GM18951 (cell line): ENCODE results near the gene HOATZ.

Experiments
- POLR2A ChIP-seq: IDR thresholded peaks from 4 replicates; pipeline ENCODE4 v1.6.1; 2011; ENCODE audit warnings: mild to moderate bottlenecking; ENCODE audit not compliant: insufficient read length, insufficient read depth; ENCODE audit errors: extremely low read depth
- in situ Hi-C: fragments of 300-500 bp; cut with MboI; formaldehyde crosslinking; loops from one replicate; pipeline ENCODE4 v1.12.0; 2022; ENCODE audit warnings: low sequenced_read_pairs, mixed read lengths, inconsistent platforms; ENCODE audit not compliant: unreplicated experiment

The HOATZ gene

DNA sequence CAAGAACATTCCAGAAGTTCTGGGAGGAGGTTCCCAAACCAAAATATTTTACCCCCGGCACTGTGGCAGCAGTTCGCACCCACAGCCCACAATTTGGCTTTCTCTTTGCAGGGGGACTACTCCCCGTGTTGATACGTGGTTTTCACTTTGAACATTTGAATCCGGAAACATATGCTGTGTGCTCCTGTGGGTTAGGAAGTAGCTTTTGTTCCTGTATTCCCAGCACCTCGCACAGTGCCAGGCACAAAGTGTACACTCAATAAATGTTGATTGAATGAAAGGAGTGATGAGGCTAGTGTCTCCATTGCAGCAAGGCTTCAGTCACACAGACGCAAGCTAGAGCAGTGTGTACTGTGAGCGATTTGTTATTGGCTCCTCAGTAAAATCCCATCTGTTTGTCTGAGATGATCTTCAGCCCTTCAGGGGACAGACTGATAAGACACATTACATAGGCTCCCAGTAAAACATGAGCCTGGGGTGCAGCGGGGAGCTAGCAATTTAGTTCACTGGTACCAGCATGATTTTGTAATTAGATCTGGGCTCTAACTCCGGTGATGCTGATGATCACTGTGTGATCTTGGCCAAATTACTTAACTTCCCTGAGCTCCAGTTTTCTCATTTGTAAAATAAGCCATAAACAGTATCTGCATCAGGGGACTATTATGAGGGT, 28.2 kb downstream of the HOATZ start:
- in situ Hi-C loops, result no loop called here
- no peak for TF ChIP-seq POLR2A

GRCh38 chr11:111548525-111548924, 33.9 kb downstream of the HOATZ start:
- no peak for TF ChIP-seq POLR2A
- in situ Hi-C loops, result no loop called here

GRCh38 chr11:111549196-111549868, 34.8 kb downstream of the HOATZ start:
- TF ChIP-seq POLR2A, result no peak
- in situ Hi-C loops, result no loop called here

DNA sequence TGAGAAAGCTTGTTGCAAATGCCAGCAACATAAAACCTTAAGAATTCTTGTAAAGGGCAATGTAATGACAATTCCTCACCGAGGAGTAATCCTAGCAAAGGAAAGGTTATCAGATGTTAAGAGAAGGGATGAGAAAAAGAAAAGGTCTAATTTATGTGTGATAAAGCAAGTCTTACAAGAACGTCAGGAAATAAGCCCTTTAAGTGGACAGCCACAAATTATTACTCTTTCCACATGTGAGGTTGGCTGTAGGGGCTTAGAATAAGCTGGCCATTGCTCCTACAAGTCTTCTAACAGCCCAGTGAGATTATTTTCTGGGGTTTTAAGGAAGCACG, 35.3 kb downstream of the HOATZ start:
- in situ Hi-C loops, result no loop called here
- TF ChIP-seq POLR2A, result no peak

GRCh38 chr11:111550258-111550657, 35.7 kb downstream of the HOATZ start:
- in situ Hi-C loops, result no loop called here
- TF ChIP-seq POLR2A, result no peak

DNA sequence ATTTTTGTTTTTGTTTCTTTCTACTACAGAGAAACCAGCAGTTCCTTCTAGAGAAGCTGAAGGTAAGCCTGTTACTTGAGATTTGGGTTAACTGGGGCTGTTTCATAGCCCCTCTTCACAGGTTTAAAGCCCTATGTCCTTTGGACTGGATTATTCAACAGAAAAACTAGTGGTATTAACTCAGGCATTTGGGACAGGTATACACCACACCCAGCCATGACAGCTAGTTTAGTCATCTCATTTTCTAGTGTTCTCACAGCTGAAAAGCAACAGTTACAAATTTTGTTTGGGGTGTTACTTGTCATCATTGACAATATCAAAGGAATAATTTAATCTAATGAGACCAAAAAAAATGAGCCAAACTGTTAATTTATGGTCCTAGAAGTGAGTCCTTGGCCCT, 40.0 kb downstream of the HOATZ start:
- in situ Hi-C loops, result no loop called here
- no peak for TF ChIP-seq POLR2A

DNA sequence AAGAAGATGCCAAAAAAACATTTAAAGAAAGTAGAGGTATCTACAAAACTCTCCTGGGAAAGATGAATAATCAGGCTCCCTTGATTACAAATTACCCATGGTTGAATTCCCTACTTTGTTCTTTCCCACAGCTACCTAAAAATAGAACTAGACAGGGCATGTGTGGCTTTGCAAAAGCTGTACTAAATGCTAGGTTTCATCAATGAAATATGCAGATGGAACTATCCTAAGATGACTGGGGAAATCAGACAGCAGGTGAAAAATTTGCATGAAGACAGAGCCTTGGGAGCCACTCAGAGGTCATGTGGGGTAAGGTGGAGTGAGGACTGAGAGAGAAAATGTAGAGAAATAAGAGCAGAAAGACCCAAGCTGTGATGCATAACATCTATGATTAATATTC, 40.7 kb downstream of the HOATZ start:
- TF ChIP-seq POLR2A, result no peak
- in situ Hi-C loops, result no loop called here

GRCh38 chr11:111557425-111558111, 43.0 kb downstream of the HOATZ start:
- no peak for TF ChIP-seq POLR2A
- in situ Hi-C loops, result no loop called here

- in situ Hi-C loops, result no loop called here
- no peak for TF ChIP-seq POLR2A
Observed at GRCh38 chr11:111559800-111560464, 45.4 kb downstream of the HOATZ start.

GRCh38 chr11:111560800-111561199, 46.2 kb downstream of the HOATZ start:
- TF ChIP-seq POLR2A, result no peak
- in situ Hi-C loops, result no loop called here

- in situ Hi-C loops, result no loop called here
- TF ChIP-seq POLR2A, result no peak
Observed at GRCh38 chr11:111561306-111561705, 46.7 kb downstream of the HOATZ start.

DNA sequence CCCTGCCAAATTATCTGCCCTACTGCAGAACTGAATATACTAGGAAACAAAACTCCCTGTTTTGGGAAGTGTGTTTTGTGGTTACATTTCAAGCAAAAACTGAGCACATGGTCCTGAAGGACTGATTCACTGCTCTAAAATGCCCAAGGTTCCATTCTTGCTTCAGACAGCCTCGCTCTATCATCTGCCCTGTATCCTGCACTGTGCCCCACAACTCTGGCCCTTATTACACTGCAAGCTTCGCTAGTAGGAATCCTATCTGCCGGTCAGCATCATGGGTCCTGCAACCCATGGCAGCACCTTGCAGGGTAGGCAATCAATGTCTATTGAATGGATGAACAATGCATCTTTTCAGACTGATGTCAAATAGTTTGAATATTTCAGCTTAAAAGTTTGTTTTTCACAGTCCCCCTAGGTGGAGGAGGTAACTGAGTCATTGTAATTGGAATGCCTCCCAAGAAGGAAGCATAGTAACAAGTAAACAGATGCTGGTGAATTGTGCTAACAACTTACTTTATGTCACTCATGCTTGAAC, 47.3 kb downstream of the HOATZ start:
- TF ChIP-seq POLR2A, result no peak
- in situ Hi-C loops, result no loop called here

- in situ Hi-C loops, result no loop called here
- TF ChIP-seq POLR2A, result no peak
Observed at GRCh38 chr11:111562692-111563389, 48.3 kb downstream of the HOATZ start.
